Karpas-422 (cell line): ENCODE measurements around the gene PLEKHN1. TPM values are rescaled to one million over a fixed set of nuclear protein-coding genes. Genes with fewer than 3 reads are reported as not detected.
A peak's percentile ranks its signal among the peaks of the same experiment; 100 is the strongest.

Experiments used
- DNase-seq: peaks from one replicate; pipeline ENCODE4 v3.0.0-alpha.2; 2015
- H2AFZ ChIP-seq: fragments of 200-600 bp; sonication (generic); 2 replicates; pipeline ENCODE4 v1.6.1; 2014; ENCODE audit warnings: antibody characterized with exemption, low read length, mixed read lengths
- H3K27ac ChIP-seq: fragments of 200-600 bp; sonication (generic); 2 replicates; pipeline ENCODE4 v1.5.1; 2014; ENCODE audit warnings: mild to moderate bottlenecking, low read length, moderate library complexity
- H3K27me3 ChIP-seq: fragments of 200-600 bp; sonication (generic); 2 replicates; pipeline ENCODE4 v1.6.1; 2014; ENCODE audit warnings: low read length, mixed read lengths
- H3K36me3 ChIP-seq: fragments of 200-600 bp; sonication (generic); 2 replicates; pipeline ENCODE4 v1.6.1; 2014; ENCODE audit warnings: low read length, mixed read lengths; ENCODE audit not compliant: insufficient read depth
- H3K4me1 ChIP-seq: fragments of 200-600 bp; sonication (generic); 2 replicates; pipeline ENCODE4 v1.6.1; 2014; ENCODE audit warnings: mild to moderate bottlenecking, low read length, mixed read lengths
- H3K4me2 ChIP-seq: fragments of 200-600 bp; sonication (generic); 2 replicates; pipeline ENCODE4 v1.6.1; 2014; ENCODE audit warnings: low read length, low read depth, mild to moderate bottlenecking; ENCODE audit not compliant: poor library complexity, severe bottlenecking
- H3K4me3 ChIP-seq: fragments of 200-600 bp; sonication (generic); 2 replicates; pipeline ENCODE4 v1.5.1; 2014; ENCODE audit warnings: mild to moderate bottlenecking, antibody characterized with exemption, low read length, mixed read lengths
- H3K79me2 ChIP-seq: fragments of 200-600 bp; sonication (generic); 2 replicates; pipeline ENCODE4 v1.6.1; 2014; ENCODE audit warnings: mild to moderate bottlenecking, low read length, mixed read lengths
- H3K9ac ChIP-seq: fragments of 200-600 bp; sonication (generic); 2 replicates; pipeline ENCODE4 v1.6.0; 2014; ENCODE audit warnings: low read length
- H3K9me2 ChIP-seq: fragments of 200-600 bp; sonication (generic), shearing (Covaris generic); replicated peaks from 2 replicates; pipeline ENCODE4 v1.6.0; 2014; ENCODE audit warnings: mild to moderate bottlenecking, low read length, moderate library complexity; ENCODE audit not compliant: insufficient read depth
- H3K9me3 ChIP-seq: fragments of 300-700, 200-600 bp; sonication (generic); 2 replicates; pipeline ENCODE4 v1.6.1; 2014; ENCODE audit warnings: low read length, mixed read lengths
- H4K20me1 ChIP-seq: fragments of 200-600 bp; sonication (generic); 2 replicates; pipeline ENCODE4 v1.6.1; 2014; ENCODE audit warnings: mild to moderate bottlenecking, antibody characterized with exemption, low read length, low read depth; ENCODE audit not compliant: insufficient read depth
- total RNA-seq: library from RNA; depleted of rRNA; stranded (reverse); fragments of >200 nt; shearing (Covaris generic); gene quantifications from 2 replicates; pipeline ENCODE4 v1.2.3, GENCODE V29; 2014; ENCODE audit warnings: low replicate concordance; rRNA removed

PLEKHN1 gene
- 0.72 TPM in 1 of 2 replicates, not detected in the other for total RNA-seq

GRCh38 chr1:966135-966703 is at the start of gene PLEKHN1:
Gene PLEKHN1, plus strand, starts transcription at chr1:966482. Its CDS starts 50 bp downstream, at chr1:966532.
- no peaks in the 10 kb centered on the region for H3K9me3 ChIP-seq
- H3K9ac ChIP-seq, result peak within 1 kb of the TSS; percentile 60
- no peaks in the 10 kb centered on the region for H3K27me3 ChIP-seq
- peak within 1 kb of the TSS; percentile 71 for H3K4me3 ChIP-seq
- no peaks in the 10 kb centered on the region for H3K36me3 ChIP-seq
- no peaks in the 10 kb centered on the region for H4K20me1 ChIP-seq
- H3K79me2 ChIP-seq, result no peaks in the 10 kb centered on the region
- DNase-seq, result no peak
- H3K27ac ChIP-seq, result no peak within 1 kb of the TSS
- no peaks in the 10 kb centered on the region for H3K9me2 ChIP-seq
- H3K4me2 ChIP-seq, result peak within 1 kb of the TSS; percentile 89
- peaks cover 16% of the 10 kb centered on the region for H3K4me1 ChIP-seq
- H2AFZ ChIP-seq, result peak within 1 kb of the TSS; percentile 75; the same call in 1 of the 2 replicates

GRCh38 chr1:917076-917459 is 49.2 kb upstream of the PLEKHN1 start:
- no peaks in the 10 kb centered on the region for H3K27me3 ChIP-seq
- H3K4me1 ChIP-seq, result peaks cover 12% of the 10 kb centered on the region
- DNase-seq, result no peak
- no peak overlapping the region for H3K4me2 ChIP-seq
- H4K20me1 ChIP-seq, result peaks cover 12% of the 10 kb centered on the region; the same call in 1 of the 2 replicates
- no peak overlapping the region for H2AFZ ChIP-seq
- H3K79me2 ChIP-seq, result no peaks in the 10 kb centered on the region
- H3K9me3 ChIP-seq, result no peaks in the 10 kb centered on the region
- H3K4me3 ChIP-seq, result no peak overlapping the region
- H3K9me2 ChIP-seq, result no peaks in the 10 kb centered on the region
- H3K27ac ChIP-seq, result no peak overlapping the region
- no peak overlapping the region for H3K9ac ChIP-seq
- H3K36me3 ChIP-seq, result no peaks in the 10 kb centered on the region

- H4K20me1 ChIP-seq, result peaks cover 17% of the 10 kb centered on the region; the same call in 1 of the 2 replicates
- H3K79me2 ChIP-seq, result no peaks in the 10 kb centered on the region
- H3K4me1 ChIP-seq, result peaks cover 12% of the 10 kb centered on the region
- H3K27ac ChIP-seq, result no peak overlapping the region
- H3K36me3 ChIP-seq, result no peaks in the 10 kb centered on the region
- no peak overlapping the region for H3K9ac ChIP-seq
- DNase-seq, result no peak
- no peak overlapping the region for H2AFZ ChIP-seq
- H3K9me2 ChIP-seq, result no peaks in the 10 kb centered on the region
- H3K4me2 ChIP-seq, result no peak overlapping the region
- no peaks in the 10 kb centered on the region for H3K27me3 ChIP-seq
- no peak overlapping the region for H3K4me3 ChIP-seq
- H3K9me3 ChIP-seq, result no peaks in the 10 kb centered on the region
Measured at GRCh38 chr1:917466-918091, 48.7 kb upstream of the PLEKHN1 start.

GRCh38 chr1:918353-918752 is 47.9 kb upstream of the PLEKHN1 start:
- Histone ChIP-seq H3K4me1 (peaks cover 13% of the 10 kb centered on the region), H3K9ac (no peak overlapping the region), H4K20me1 (peaks cover 23% of the 10 kb centered on the region; the same call in 1 of the 2 replicates), H2AFZ (no peak overlapping the region), H3K79me2 (no peaks in the 10 kb centered on the region), H3K36me3 (no peaks in the 10 kb centered on the region), H3K9me2 (no peaks in the 10 kb centered on the region), H3K4me2 (no peak overlapping the region), H3K27me3 (no peaks in the 10 kb centered on the region), H3K4me3 (no peak overlapping the region), H3K27ac (no peak overlapping the region), H3K9me3 (no peaks in the 10 kb centered on the region)
- no peak for DNase-seq

- Histone ChIP-seq H3K36me3 (no peaks in the 10 kb centered on the region), H3K9me3 (no peaks in the 10 kb centered on the region), H3K27me3 (no peaks in the 10 kb centered on the region), H2AFZ (no peak overlapping the region), H3K9me2 (no peaks in the 10 kb centered on the region), H3K9ac (no peak overlapping the region), H3K4me1 (peaks cover 15% of the 10 kb centered on the region), H3K27ac (no peak overlapping the region), H3K79me2 (no peaks in the 10 kb centered on the region), H4K20me1 (peaks cover 24% of the 10 kb centered on the region; the same call in 1 of the 2 replicates), H3K4me3 (no peak overlapping the region), H3K4me2 (no peak overlapping the region)
- no peak for DNase-seq
Measured at GRCh38 chr1:918843-919242, 47.4 kb upstream of the PLEKHN1 start.

GRCh38 chr1:919271-919872 is 46.9 kb upstream of the PLEKHN1 start:
- peaks cover 24% of the 10 kb centered on the region; the same call in 1 of the 2 replicates for H4K20me1 ChIP-seq
- peaks cover 15% of the 10 kb centered on the region for H3K4me1 ChIP-seq
- no peaks in the 10 kb centered on the region for H3K9me3 ChIP-seq
- no peak overlapping the region for H3K9ac ChIP-seq
- H3K9me2 ChIP-seq, result no peaks in the 10 kb centered on the region
- H3K4me2 ChIP-seq, result no peak overlapping the region
- no peak for DNase-seq
- no peaks in the 10 kb centered on the region for H3K36me3 ChIP-seq
- no peak overlapping the region for H2AFZ ChIP-seq
- no peak overlapping the region for H3K27ac ChIP-seq
- no peaks in the 10 kb centered on the region for H3K79me2 ChIP-seq
- no peaks in the 10 kb centered on the region for H3K27me3 ChIP-seq
- H3K4me3 ChIP-seq, result no peak overlapping the region

GRCh38 chr1:920010-920409 is 46.3 kb upstream of the PLEKHN1 start:
- Histone ChIP-seq H3K9me3 (no peaks in the 10 kb centered on the region), H3K9me2 (no peaks in the 10 kb centered on the region), H3K27ac (no peak overlapping the region), H3K4me3 (no peak overlapping the region), H3K4me2 (no peak overlapping the region), H3K27me3 (no peaks in the 10 kb centered on the region), H2AFZ (no peak overlapping the region), H3K9ac (no peak overlapping the region), H3K36me3 (no peaks in the 10 kb centered on the region), H4K20me1 (peaks cover 24% of the 10 kb centered on the region; the same call in 1 of the 2 replicates), H3K4me1 (peaks cover 15% of the 10 kb centered on the region), H3K79me2 (no peaks in the 10 kb centered on the region)
- DNase-seq, result no peak

GRCh38 chr1:920521-920920 is 45.8 kb upstream of the PLEKHN1 start:
- Histone ChIP-seq H3K79me2 (no peaks in the 10 kb centered on the region), H3K9ac (no peak overlapping the region), H3K27me3 (no peaks in the 10 kb centered on the region), H3K9me2 (no peaks in the 10 kb centered on the region), H3K36me3 (no peaks in the 10 kb centered on the region), H3K4me3 (no peak overlapping the region), H3K4me1 (peaks cover 15% of the 10 kb centered on the region), H2AFZ (no peak overlapping the region), H4K20me1 (peaks cover 24% of the 10 kb centered on the region; the same call in 1 of the 2 replicates), H3K9me3 (no peaks in the 10 kb centered on the region), H3K4me2 (peak overlapping the region; percentile 50), H3K27ac (no peak overlapping the region)
- DNase-seq, result no peak
